GM18502 (cell line): Measurements from ENCODE around the gene DACH1.

ENCODE experiments used
- ATAC-seq: cut with Tn5 transposase; IDR thresholded peaks from one replicate; pipeline ENCODE4 v1.9.1; 2021; ENCODE audit warnings: mild to moderate bottlenecking; ENCODE audit not compliant: unreplicated experiment, poor library complexity

The DACH1 gene

DNA sequence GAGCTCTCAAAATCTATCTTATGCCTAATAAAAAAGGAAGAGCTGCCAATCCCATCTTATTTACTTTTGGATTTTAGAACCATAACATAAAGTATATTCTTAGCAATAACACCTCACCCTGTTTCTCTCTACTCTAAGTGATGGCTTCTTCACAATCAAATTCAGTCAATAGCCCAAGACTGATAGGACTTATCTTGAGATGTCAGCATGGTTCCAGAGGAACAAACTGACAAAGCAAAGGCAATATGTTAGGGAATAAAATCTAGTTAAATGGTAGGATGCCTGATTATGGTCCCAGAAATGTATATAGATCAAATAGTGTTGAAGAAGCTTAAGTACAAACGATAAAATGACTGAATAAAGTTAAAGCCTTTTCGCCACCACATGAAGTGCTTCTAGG is 36.3 kb downstream of the DACH1 start:
- ATAC-seq = no peak

DNA sequence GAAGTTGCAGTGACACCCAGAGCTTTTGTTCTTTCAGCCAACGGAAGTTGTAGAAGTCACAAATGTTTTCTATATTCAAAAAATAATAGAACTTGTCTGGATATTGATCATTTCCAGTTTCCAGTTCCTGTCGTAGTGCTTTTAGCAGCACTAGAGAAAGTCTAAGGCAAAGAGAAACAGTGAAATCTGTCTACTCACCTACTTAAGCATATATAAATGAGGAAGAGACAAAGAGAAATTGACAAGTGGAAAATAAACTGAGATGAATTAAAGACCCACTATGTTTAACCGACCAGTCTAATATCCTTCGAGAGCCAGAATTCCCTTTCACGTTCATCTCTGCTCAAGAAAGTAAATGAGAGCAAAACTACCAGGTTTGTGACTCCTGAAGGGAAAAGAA is 36.7 kb downstream of the DACH1 start:
- no peak for ATAC-seq

DNA sequence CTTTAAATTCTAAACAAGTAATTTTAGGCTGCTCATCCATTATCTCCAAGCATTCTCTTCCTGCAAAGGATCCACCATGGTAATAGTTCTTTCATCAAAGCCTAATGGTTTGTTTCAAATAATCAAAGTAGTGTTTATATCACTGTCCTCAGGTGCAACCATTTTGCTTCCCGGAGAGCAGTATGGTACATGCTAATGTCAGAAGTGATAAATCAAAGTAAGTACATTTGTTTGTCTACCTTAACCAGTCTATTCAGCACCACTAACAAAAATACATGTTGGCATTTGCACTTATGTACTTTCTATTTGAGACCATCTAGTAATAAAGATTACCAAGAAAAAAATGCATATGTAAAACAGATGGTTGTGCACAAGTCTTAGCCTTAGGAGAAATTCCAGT is 37.5 kb downstream of the DACH1 start:
- ATAC-seq = no peak

DNA sequence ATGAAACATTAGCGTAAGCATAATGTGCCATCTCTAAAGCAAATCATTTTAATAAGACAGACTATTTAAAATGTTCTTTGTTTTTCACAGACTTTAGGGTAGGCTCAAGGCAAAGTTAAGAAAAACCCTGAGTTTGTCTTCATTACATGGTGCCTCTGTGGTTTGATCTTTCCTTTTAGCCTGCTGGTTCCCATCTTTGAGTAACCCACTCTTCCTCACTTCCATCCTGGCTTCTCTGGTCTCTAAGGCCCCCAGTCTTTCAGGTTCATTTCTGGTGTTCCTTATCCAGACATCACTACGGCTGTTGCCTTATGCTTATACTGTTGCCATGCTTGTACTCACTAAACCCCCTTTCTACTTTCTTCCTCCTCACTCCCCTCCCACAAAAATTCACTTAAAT is 38.4 kb downstream of the DACH1 start:
- no peak for ATAC-seq

DNA sequence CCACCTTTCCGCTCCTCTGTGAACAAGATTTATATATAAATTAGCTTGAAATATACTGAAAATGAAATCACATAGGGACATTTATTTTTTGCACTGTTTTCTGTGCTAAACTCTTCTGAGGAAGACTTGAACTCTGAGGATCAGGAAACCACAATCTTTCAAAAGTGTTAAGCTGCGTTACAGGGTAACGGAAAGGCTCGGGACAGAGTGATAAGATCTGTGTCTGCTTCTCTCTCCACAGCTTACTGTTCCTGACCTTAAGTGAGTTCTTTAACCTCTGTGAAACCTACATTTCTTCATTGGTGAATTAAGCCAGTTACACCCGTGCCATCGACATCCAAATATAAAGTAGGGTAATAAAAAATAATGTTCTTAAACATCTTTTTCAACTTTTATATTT is 38.9 kb downstream of the DACH1 start:
- no peak for ATAC-seq

DNA sequence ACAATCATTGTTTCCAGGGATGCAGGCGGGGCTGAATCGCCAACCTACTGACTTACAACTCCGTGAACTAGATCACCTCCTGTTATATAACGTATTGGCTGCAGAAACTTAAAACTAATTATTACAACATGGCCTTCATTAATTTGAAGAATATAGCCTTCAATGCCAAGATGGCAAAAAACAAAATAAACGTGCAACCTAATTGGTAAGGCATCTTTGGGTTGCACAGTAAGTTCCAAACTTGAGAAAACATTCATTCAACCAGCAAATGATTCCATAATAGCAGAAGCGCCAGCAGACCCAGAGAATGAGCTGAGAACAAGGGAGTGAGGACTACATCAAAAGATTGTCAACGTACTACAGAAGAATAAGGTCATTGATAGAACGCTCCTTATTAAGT is 39.8 kb downstream of the DACH1 start:
- ATAC-seq = no peak

DNA sequence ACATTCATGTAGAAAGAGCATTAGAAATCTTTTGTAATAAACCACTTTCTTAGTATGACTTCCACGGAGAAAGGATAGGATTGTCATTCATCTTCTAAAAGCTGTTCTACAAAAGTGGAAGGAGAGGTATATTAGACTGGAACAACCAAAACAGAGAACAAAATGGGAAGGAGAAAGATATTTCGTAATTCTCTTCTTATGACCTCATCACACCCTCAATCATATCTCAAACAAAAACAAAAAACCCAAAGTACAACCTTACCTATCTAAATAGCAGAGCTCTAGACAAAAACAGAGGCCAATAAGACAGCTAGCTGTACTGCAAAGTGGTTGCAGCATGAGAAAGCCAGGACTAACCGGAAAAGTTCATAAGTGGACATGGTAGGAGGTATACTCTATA is 46.3 kb downstream of the DACH1 start:
- ATAC-seq = no peak

DNA sequence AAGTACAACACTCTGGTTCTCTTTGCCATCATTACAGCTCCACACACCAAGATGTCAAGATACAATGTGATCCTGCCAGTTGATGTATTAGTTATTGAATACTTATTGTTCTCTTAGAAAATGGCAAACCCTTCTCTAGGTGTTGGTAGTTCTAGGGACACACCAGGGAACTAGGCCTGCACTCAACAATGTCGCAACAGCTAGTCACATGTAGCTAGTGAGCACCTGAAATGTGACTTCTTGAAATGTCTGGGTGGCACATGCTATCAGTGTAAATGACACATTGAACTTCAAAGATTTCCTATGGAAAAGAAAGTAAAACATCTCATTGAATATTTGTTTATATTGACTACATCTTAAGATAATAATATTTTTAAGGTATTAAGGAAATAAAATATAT is 49.7 kb downstream of the DACH1 start:
- ATAC-seq = no peak

DNA sequence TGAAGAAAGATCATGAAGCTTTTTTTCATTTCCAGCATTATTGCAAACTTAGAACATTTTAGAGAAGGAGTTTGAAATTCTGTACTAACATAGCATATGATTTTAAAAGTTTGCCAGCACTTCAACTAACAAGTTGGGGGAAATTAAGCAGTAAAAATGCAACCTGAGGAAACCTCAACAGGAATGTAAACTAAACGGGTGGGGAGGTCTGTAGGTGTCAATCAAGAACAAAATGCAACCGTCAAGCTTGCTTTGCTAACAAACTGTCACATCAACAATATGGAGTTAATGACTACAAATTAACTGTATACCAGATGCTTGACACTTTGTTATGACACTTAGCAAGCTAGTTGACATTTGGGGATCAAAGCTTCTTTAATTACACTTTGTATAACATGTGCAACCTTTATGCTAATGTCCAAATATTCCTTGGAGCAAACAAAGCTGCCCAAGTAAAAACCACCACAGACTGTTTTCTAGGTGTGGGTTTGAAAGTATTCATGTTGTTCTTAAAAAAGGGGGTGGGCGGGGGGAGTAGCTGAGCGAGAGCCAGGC is 52.1 kb downstream of the DACH1 start:
- no peak for ATAC-seq

DNA sequence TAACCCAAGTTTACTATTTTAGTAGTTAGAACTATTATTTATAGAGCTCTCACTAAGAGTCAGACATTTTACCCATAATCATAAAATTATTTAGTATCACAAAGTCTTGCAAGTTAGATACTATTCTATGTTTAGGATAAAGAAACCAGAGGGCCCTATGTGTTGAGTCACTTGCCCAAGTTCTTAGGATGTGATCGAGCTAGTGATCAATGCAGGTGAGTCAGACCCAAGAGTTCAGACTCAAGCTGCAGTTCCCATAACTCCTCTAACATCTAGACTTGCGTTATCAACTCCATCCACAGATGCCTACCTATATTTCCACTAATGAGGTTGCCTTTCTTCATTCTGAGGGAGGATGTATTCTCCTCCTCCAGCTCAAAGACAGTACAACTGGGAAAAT is 53.8 kb downstream of the DACH1 start:
- no peak for ATAC-seq

DNA sequence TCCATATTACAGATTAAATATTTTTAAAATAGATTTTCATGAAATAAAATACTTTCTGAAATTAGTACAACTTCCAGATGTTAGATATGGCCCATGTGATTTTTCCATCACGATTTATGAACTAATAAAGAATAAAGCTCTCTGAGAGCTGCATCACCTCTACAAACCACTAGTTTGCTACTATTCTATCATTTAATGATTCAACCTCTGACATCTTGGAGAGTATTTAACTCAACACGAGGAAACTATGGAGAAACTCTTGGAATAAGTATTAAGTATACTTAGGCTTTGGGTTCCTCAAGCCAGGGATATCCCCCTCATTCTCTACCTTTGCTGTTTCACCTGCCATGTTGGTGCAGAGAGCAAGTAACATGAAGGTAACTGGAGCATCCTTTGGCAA is 55.7 kb downstream of the DACH1 start:
- ATAC-seq = no peak

DNA sequence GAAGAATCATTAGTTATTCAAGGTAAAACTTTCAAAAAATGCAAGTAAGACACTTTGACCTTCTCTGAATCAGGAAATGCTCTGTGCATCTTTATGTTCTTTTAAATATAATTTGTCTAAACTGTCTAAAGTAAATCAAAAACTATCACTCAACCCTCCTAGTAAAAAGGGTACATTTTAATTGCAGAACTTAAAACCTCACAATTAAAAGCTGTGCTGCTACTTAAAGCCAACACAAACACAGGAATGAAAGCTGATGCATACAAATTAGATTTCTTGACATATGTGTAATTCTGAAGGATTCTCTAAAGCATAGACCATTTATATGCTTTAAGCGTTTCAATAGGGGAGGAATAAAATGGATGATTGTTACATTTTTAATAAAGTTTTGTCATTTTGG is 58.3 kb downstream of the DACH1 start:
- ATAC-seq = no peak

DNA sequence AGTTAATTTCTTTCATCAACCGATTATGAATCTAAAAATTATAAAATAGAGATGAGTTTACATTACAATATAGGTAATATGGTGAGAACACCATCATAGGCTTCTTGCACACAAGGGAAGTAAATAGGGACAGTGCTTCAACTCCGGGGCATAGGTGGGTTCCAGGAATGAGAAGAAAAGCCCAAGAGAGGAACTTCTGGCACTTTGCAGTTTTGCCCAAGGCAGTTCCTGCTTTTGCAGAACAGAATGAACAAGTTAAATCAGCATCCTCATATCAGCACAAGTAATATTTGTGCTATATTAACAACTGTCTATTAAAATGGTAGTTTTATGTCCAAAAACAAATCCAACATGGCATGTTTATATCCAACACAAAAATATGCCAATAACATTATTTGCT is 60.1 kb downstream of the DACH1 start:
- ATAC-seq = no peak

DNA sequence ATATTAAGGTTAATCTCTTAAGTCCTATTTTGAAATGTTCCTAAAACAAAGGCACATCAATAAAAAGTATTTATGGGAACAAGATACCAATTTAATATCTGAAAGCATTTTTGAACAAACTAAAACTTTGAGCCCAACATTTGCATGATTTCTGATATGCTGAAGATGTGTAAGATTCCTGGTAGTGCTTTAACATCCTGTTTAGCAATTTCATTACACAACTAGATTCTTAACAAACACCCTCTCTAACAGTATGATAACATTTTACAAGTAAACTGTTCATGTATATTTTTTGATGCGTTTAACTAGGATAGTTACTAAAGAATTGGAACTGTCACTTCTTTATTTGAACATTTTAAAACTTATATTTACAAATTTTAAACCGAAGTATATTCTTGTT is 63.9 kb downstream of the DACH1 start:
- no peak for ATAC-seq

DNA sequence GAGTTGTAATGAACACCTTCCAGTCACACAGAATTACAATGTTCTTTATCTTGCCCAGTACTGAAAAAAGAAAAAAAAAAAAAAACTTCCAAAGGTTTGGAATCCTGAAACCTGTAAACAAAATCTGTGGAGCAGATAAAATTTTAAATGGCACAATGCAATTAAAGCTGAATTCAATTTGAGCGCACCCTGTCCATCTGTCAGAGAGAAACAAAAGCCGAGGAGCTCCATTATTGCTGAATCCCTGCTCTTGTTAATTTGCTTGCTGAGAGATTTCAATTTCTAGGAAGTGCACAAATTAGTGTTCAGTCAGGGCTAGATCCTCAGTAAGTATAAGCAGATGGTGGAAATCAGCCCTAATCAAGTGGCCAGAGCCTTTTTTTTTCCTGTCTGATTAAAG is 65.2 kb downstream of the DACH1 start:
- no peak for ATAC-seq

DNA sequence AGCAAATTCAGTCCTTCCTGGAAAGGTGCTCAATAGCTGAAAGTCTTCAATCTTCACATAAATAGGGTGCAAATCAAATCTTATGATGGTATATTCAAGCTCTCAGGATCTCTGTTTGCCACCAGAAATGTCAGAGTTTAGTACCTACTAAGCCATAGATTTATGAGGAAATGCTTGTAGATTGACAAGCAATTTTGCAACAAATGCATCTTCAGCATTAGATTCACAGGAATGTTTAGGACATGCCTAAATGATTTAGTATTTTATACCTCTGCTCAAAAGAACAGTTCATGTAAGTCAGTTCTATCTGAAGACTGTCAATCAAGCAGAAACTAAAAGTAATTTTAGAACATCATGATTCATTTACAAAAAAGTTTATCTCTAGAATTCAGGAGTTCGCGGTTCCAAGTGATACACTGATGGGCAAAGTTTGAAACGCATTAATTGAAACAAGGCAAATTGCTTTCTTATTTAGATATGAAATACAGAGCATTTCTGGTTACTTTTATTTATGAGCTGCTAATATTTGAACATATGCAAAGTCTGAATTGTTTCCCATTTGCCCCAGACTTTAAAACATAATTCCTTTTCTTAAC is 65.7 kb downstream of the DACH1 start:
- no peak for ATAC-seq

DNA sequence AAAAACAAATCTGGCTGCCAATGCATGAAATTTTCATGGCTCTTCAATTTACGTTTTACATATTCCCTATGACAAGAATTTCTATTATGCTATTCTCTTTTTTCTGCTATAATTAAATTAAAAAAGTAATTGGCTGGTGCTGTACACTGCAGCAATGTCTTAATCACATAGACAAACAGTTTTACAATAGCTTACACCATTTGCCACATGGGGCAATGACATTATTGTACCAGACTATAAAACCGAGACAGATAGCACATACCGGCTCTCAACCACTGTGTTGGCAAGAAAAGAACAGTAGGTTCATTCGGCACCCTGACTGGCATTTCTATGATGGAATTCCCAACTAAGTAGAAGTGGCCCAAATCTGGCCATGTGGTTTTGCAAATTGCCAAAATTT is 67.7 kb downstream of the DACH1 start:
- no peak for ATAC-seq

DNA sequence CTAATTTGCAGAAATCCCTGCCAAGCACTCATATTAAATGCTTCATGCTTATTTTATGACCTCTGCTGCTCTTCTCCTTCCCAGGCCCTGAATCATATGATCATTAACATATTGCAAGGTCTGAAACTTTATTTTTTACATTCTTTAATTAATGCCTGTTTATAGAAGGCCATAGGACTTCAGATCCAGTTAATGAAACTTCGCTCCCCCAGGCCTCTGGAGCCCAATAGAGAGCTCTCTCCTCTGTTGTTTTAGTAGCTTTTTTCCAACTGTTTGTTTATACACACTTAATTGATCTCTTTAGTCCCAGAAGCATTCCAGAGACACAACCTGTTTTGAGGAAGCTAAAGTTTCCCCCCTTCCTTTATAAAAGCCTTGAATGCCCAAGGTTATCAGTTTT is 68.3 kb downstream of the DACH1 start:
- no peak for ATAC-seq

DNA sequence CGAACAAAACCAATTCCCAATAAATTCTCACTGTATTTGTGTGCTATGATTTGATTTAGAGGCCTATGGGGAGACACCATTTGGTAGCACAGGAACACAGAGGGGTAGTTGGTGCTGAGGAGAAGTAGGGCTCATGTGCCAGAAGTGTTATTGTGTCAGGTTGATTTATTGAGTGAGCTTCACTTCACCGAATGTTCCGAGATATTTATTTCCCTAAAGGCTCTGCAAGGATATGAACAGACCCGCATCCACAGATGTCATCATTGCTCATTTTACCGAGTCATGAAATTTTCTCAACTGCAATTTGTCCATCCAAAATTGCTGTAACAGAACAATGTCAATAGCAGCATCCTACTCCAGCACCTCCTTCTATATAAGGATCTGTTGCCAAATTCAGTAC is 69.5 kb downstream of the DACH1 start:
- no peak for ATAC-seq

DNA sequence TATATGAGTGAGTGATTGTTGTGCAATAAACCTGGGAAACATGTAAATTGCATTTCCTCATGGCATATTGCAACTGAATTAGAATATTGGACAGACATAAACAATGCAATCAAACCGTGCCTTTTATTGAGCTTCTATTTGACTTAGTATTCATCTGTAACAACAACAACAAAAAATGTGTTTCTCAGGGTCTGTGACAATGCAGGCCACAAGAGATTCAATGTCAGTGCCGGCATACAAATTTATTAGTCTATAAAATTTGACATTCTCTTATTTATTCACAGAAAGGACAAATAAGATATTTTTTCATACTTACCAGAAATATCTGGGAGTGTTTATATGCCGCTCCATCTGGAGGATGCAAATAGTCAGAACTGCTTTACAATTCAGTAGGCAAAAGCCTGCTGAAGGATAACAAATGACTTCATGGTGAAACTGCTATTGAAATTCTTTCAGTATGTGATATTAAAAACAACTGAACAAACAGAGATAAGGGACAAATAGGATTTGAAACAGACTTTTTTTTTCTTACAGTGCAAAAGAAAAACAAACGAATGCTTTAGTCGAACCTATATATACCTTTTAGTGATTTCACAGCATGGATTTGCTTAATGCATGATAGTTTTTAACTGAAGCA is 77.2 kb downstream of the DACH1 start:
- no peak for ATAC-seq

DNA sequence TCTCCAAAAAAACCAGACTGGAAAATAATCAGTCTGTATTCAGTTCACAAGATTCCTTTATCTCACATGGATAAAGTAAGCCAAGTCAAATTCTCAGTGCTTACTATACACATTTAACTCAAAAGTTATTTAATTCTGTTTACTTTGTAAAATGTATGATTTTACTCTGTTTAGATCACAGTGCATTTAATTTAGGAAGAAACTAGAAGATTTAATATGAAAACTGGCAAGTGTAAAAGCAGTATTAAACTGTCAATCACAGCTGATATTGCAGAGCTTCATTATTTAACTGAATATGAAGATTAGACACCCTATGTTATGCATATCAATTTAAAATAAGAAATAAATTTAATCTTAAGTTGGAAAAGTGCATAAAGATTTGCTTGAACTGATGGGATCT is 78.0 kb downstream of the DACH1 start:
- no peak for ATAC-seq

DNA sequence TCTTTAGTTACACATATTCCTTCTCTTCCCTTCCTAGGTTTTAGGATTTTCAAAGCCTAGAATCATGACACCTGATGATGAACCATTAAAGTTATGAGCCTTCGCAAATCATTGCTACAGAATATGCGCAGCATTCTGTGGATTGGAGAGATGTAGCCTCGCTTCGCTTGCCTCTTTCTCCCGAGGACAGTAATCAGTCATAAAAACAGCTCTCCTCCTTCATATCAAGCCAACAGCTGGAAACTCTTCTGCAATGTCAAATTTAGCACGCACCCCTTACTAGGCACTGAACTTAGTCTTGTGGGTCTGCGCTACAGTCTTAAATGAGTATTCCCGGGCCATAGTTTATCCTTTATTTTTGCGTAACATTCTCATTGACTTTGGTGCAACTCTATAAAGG is 79.6 kb downstream of the DACH1 start:
- no peak for ATAC-seq
